Left ventricle myocardium superior (tissue), 1 donor: Measurements from ENCODE around the gene HCRTR1. TPM values are rescaled to one million over a fixed set of nuclear protein-coding genes. Genes with fewer than 3 reads are reported as not detected.
A peak's percentile ranks its signal among the peaks of the same experiment; 100 is the strongest.
"Not testable (repeated sequence)": the region's sequence is repeated elsewhere in the genome, so short reads cannot be mapped to it uniquely, and the experiment has no call there.

Source experiments
- ATAC-seq: fragments of 200-7000 bp; cut with Tn5 transposase; one replicate; pipeline ENCODE4 v1.9.1; 2020; ENCODE audit warnings: mild to moderate bottlenecking, moderate library complexity
- DNase-seq: peaks from one replicate; pipeline ENCODE4 v3.0.0-alpha.2; 2020
- intact Hi-C: fragments of 100-400 bp; cut with micrococcal nuclease; formaldehyde crosslinking; loops from one replicate; pipeline ENCODE4 v1.11.0; 2022
- total RNA-seq: library from RNA; stranded (reverse); fragmentation: NEBNext Ultra II Directional; extraction: Animal tissue kit (Norgen Biotek cat#: 25700); gene quantifications from one replicate; pipeline ENCODE4 v1.2.1, GENCODE V29; 2021
- donor health status: DM: no; HTN: yes; CAD: no; lungs with severe emphysema.

Gene HCRTR1
- total RNA-seq, 1 donor from 2014 or later: 0.67 TPM

GRCh38 chr1:31580891-31581603, 36.4 kb upstream of the HCRTR1 start:
- ATAC-seq (no peak), DNase-seq (no peak)
- intact Hi-C loops: no loop called here

- DNase-seq (peak; percentile 66), ATAC-seq (peak; percentile 64)
- intact Hi-C loops: no loop called here
Measured at GRCh38 chr1:31581821-31582810, 35.4 kb upstream of the HCRTR1 start.

GRCh38 chr1:31583082-31583994, 34.2 kb upstream of the HCRTR1 start:
- intact Hi-C loops: no loop called here
- ATAC-seq (peak; percentile 5), DNase-seq (peak; percentile 52)

GRCh38 chr1:31583995-31584868, 33.3 kb upstream of the HCRTR1 start:
- ATAC-seq: peak; percentile 58
- intact Hi-C loops: no loop called here
- DNase-seq: peak; percentile 89

- ATAC-seq (no peak), DNase-seq (no peak)
- intact Hi-C loops: no loop called here
Measured at GRCh38 chr1:31584869-31585735, 32.4 kb upstream of the HCRTR1 start.

GRCh38 chr1:31585736-31586365, 31.6 kb upstream of the HCRTR1 start:
- ATAC-seq (no peak), DNase-seq (no peak)
- intact Hi-C loops: no loop called here

GRCh38 chr1:31586376-31587327, 30.8 kb upstream of the HCRTR1 start:
- ATAC-seq (no peak), DNase-seq (no peak)
- intact Hi-C loops: no loop called here

- DNase-seq, intact Hi-C loops, ATAC-seq: not testable (repeated sequence)
Measured at GRCh38 chr1:31587328-31587699, 30.2 kb upstream of the HCRTR1 start.

- intact Hi-C loops: no loop called here
- DNase-seq (peak; percentile 85), ATAC-seq (peak; percentile 52)
Measured at GRCh38 chr1:31587720-31588423, 29.6 kb upstream of the HCRTR1 start.

- DNase-seq: peak; percentile 69
- intact Hi-C loops: no loop called here
- ATAC-seq: peak; percentile 23
Measured at GRCh38 chr1:31588751-31589515, 28.6 kb upstream of the HCRTR1 start.

GRCh38 chr1:31591425-31592093, 25.9 kb upstream of the HCRTR1 start:
- DNase-seq: no peak
- ATAC-seq: no peak
- intact Hi-C loops: no loop called here

GRCh38 chr1:31592132-31592531, 25.4 kb upstream of the HCRTR1 start:
- DNase-seq (no peak), ATAC-seq (no peak)
- intact Hi-C loops: no loop called here

- intact Hi-C loops: no loop called here
- ATAC-seq (no peak), DNase-seq (no peak)
Measured at GRCh38 chr1:31593136-31593665, 24.3 kb upstream of the HCRTR1 start.
